HEK293 (cell line): ENCODE data around the gene PCDHGA9.
"Not testable (repeated sequence)": the region's sequence is repeated elsewhere in the genome, so short reads cannot be mapped to it uniquely, and the experiment has no call there.

ENCODE experiments used
- CTCF ChIA-PET: fragments of 350-600 bp; formaldehyde crosslinking; extraction: SDS; loops from one replicate; lab custom pipeline; 2021; ENCODE audit warnings: antibody characterized with exemption; lab: Yijun Ruan, JAX
- POLR2A ChIA-PET: fragments of 300-600 bp; formaldehyde crosslinking; extraction: SDS; loops from one replicate; lab custom pipeline; 2020; ENCODE audit warnings: antibody characterized with exemption, inconsistent platforms; lab: Yijun Ruan, JAX
- H3K27ac ChIP-seq: fragments of 200-500 bp; sonication (Bioruptor generic); 2 replicates; pipeline ENCODE4 v1.5.1; 2014; ENCODE audit warnings: low read depth, low read length, control low read depth, inconsistent platforms; ENCODE audit errors: extremely low read depth
- H3K36me3 ChIP-seq, 2 experiments: fragments of 200-500 bp in 1 of 2; sonication (Bioruptor generic) in 1 of 2; 1 replicate in 1 of 2; 2 replicates in 1 of 2; pipeline ENCODE4 v1.5.1; 2014 to 2017; ENCODE audit warnings: inconsistent platforms in 2 of 2, low read length in 2 of 2; ENCODE audit not compliant: control insufficient read depth in 2 of 2, insufficient read depth in 1 of 2
- H3K4me1 ChIP-seq: fragments of 200-500 bp; sonication (Bioruptor generic); 2 replicates; pipeline ENCODE4 v1.5.1; 2014; ENCODE audit warnings: mild to moderate bottlenecking, low read length, inconsistent platforms; ENCODE audit not compliant: control insufficient read depth, insufficient read depth
- H3K4me3 ChIP-seq: 2 replicates; pipeline ENCODE4 v1.5.1; 2011; ENCODE audit warnings: low read depth, mild to moderate bottlenecking, control low read depth, low read length, moderate library complexity
- H3K9me3 ChIP-seq: fragments of 200-500 bp; sonication (Bioruptor generic); 2 replicates; pipeline ENCODE4 v1.5.1; 2014; ENCODE audit warnings: low read depth, low read length, inconsistent platforms; ENCODE audit not compliant: control insufficient read depth, insufficient read depth
- CTCF ChIP-seq: fragments of 450-650 bp; formaldehyde crosslinking; IDR thresholded peaks from 2 replicates; pipeline ENCODE4 v1.5.1; 2016; ENCODE audit warnings: missing biosample characterization, missing genetic modification characterization
- REST ChIP-seq: fragments of 450-650 bp; formaldehyde crosslinking; IDR thresholded peaks from 2 replicates; pipeline ENCODE4 v1.5.1; 2016; ENCODE audit warnings: missing biosample characterization, missing genetic modification characterization
- ZFP41 ChIP-seq: fragments of 450-650 bp; formaldehyde crosslinking; IDR thresholded peaks from 2 replicates; pipeline ENCODE4 v1.5.1; 2016; ENCODE audit warnings: missing biosample characterization, missing genetic modification characterization, borderline replicate concordance
- ZNF2 ChIP-seq: fragments of 450-650 bp; formaldehyde crosslinking; IDR thresholded peaks from 2 replicates; pipeline ENCODE4 v1.5.1; 2016; ENCODE audit warnings: missing biosample characterization, missing genetic modification characterization
- ZNF335 ChIP-seq: fragments of 450-650 bp; formaldehyde crosslinking; conservative IDR thresholded peaks from 2 replicates; pipeline ENCODE4 v1.5.1; 2016; ENCODE audit warnings: missing biosample characterization, missing genetic modification characterization
- ZNF600 ChIP-seq: fragments of 450-650 bp; formaldehyde crosslinking; IDR thresholded peaks from 2 replicates; pipeline ENCODE4 v1.5.1; 2016; ENCODE audit warnings: missing biosample characterization, missing genetic modification characterization
- ZNF610 ChIP-seq: fragments of 450-650 bp; formaldehyde crosslinking; IDR thresholded peaks from 2 replicates; pipeline ENCODE4 v1.5.1; 2016; ENCODE audit warnings: missing biosample characterization, missing genetic modification characterization, borderline replicate concordance
- ZNF654 ChIP-seq: fragments of 450-650 bp; formaldehyde crosslinking; IDR thresholded peaks from 2 replicates; pipeline ENCODE4 v1.5.1; 2016; ENCODE audit warnings: low read depth, missing biosample characterization, missing genetic modification characterization
- ZNF660 ChIP-seq: fragments of 450-650 bp; IDR thresholded peaks from 2 replicates; pipeline ENCODE4 v1.5.1; 2018; ENCODE audit warnings: missing biosample characterization, mild to moderate bottlenecking, missing genetic modification characterization
- ZNF777 ChIP-seq: fragments of 450-650 bp; formaldehyde crosslinking; IDR thresholded peaks from 2 replicates; pipeline ENCODE4 v1.5.1; 2017; ENCODE audit warnings: missing biosample characterization, missing genetic modification characterization, borderline replicate concordance

Gene PCDHGA9

GRCh38 chr5:141393267-141393666 lies 9.3 kb upstream of the PCDHGA9 start:
- ChIA-PET POLR2A (no interaction called here), CTCF (interaction anchor here (0.6 to 4.2 kb wide), 10 partner anchors 10 to 483 kb away, joined by 3 to 25 read pairs (median 5); partner anchors contain the start of genes PCDHGA11, PCDHGA6, PCDHGA7 and PCDHGB6)
- Histone ChIP-seq H3K9me3 (no peaks in the 10 kb centered on the region), H3K27ac (no peak overlapping the region), H3K4me3 (no peak overlapping the region), H3K4me1 (no peaks in the 10 kb centered on the region), H3K36me3 (no peaks in the 10 kb centered on the region)
- no peak for TF ChIP-seq ZFP41 (tag by site-specific recombination)
- TF ChIP-seq ZNF777 (tag by site-specific recombination) = no peak

- TF ChIP-seq REST (tag by site-specific recombination) = 0 out of 2 replicates have a peak, but pooled peaks have one; percentile 39
- CTCF ChIA-PET = interaction anchor here (1.0 to 4.2 kb wide), 5 partner anchors 8 to 169 kb away, joined by 6 to 57 read pairs (median 12); partner anchors contain the start of gene PCDHGB3
- H3K4me1 ChIP-seq, H3K9me3 ChIP-seq, H3K4me3 ChIP-seq, H3K27ac ChIP-seq, H3K36me3 ChIP-seq, POLR2A ChIA-PET: not testable (repeated sequence)
Measured at GRCh38 chr5:141394401-141395187, 8.0 kb upstream of the PCDHGA9 start.

GRCh38 chr5:141397756-141398551 lies 4.6 kb upstream of the PCDHGA9 start, which contains the start of gene PCDHGB5:
PCDHGB5 (plus strand) TSS chr5:141397947; CDS start chr5:141398128, 181 bp downstream.
- TF ChIP-seq ZNF600 = peak; percentile 43; the same call in 1 of the 2 replicates
- 0 out of 2 replicates have a peak, but pooled peaks have one; percentile 11 for TF ChIP-seq ZNF660 (tag by site-specific recombination)
- peak; percentile 43 for TF ChIP-seq ZNF335 (tag by site-specific recombination)
- TF ChIP-seq ZNF654 (tag by site-specific recombination) = peak; percentile 61
- TF ChIP-seq ZNF610 (tag by site-specific recombination) = peak; percentile 97
- TF ChIP-seq CTCF (tag by site-specific recombination) = 0 out of 2 replicates have a peak, but pooled peaks have one; percentile 37
- TF ChIP-seq ZNF2 (tag by site-specific recombination) = peak; percentile 90
- TF ChIP-seq, all 188 proteins: peak for 7; not testable (repeated sequence) for 181
- not testable (repeated sequence) for H3K36me3 ChIP-seq, H3K4me1 ChIP-seq, H3K27ac ChIP-seq, H3K9me3 ChIP-seq
- peak within 1 kb of the TSS; percentile 32 for H3K4me3 ChIP-seq
- ChIA-PET CTCF (interaction anchor here (0.6 to 4.2 kb wide), 36 partner anchors 9 to 558 kb away, joined by 3 to 57 read pairs (median 4); partner anchors contain the start of genes PCDHB14, PCDHB15, PCDHB9 and PCDHGA10), POLR2A (interaction anchor here (0.7 to 2.1 kb wide), 3 partner anchors 78 to 160 kb away, joined by 3 to 6 read pairs (median 3); partner anchors contain the start of gene TAF7)
